Nephron progenitor cell (in vitro differentiated cells): ENCODE results near the gene A1BG.

Experiments
- DNase-seq: peaks from one replicate; pipeline ENCODE4 v3.0.0; 2021
- H3K27ac Mint-ChIP-seq: 2 replicates; pipeline ENCODE4 v1.8.0; 2021; ENCODE audit warnings: mild to moderate bottlenecking, moderate library complexity, mixed read lengths
- H3K27me3 Mint-ChIP-seq: 2 replicates; pipeline ENCODE4 v1.8.0; 2021; ENCODE audit warnings: mild to moderate bottlenecking, low read depth, mixed read lengths; ENCODE audit not compliant: poor library complexity
- H3K36me3 Mint-ChIP-seq: 2 replicates; pipeline ENCODE4 v1.8.0; 2021; ENCODE audit warnings: low read depth, mixed read lengths
- H3K4me1 Mint-ChIP-seq: 2 replicates; pipeline ENCODE4 v1.8.0; 2021; ENCODE audit warnings: mixed read lengths
- H3K4me3 Mint-ChIP-seq: 2 replicates; pipeline ENCODE4 v1.8.0; 2021; ENCODE audit warnings: mild to moderate bottlenecking, moderate library complexity, mixed read lengths
- H3K9me3 Mint-ChIP-seq: 2 replicates; pipeline ENCODE4 v1.8.0; 2021; ENCODE audit warnings: mild to moderate bottlenecking, moderate library complexity, mixed read lengths
- CTCF ChIP-seq: fragments of 200-600 bp; sonication (generic); IDR thresholded peaks from 2 replicates; pipeline ENCODE4 v1.5.0; 2021; ENCODE audit warnings: antibody characterized with exemption

Gene A1BG

GRCh38 chr19:58352760-58353671 is at the start of gene A1BG:
A1BG (minus strand) TSS chr19:58353492; CDS start chr19:58353437, 55 bp downstream.
- DNase-seq: no peak
- peaks cover 16% of the 10 kb centered on the region for H3K36me3 Mint-ChIP-seq
- H3K9me3 Mint-ChIP-seq: no peaks in the 10 kb centered on the region
- H3K4me3 Mint-ChIP-seq: no peak within 1 kb of the TSS
- TF ChIP-seq CTCF: no peak
- peak within 1 kb of the TSS; percentile 6 for H3K27ac Mint-ChIP-seq
- H3K27me3 Mint-ChIP-seq: peaks cover 4% of the 10 kb centered on the region
- peaks cover 35% of the 10 kb centered on the region for H3K4me1 Mint-ChIP-seq

GRCh38 chr19:58401840-58402421 is 48.6 kb upstream of the A1BG start:
- Mint-ChIP-seq H3K36me3 (peaks cover 28% of the 10 kb centered on the region), H3K9me3 (peaks cover 27% of the 10 kb centered on the region), H3K27ac (no peak overlapping the region), H3K27me3 (peaks cover 12% of the 10 kb centered on the region), H3K4me1 (peaks cover 29% of the 10 kb centered on the region), H3K4me3 (peak overlapping the region; percentile 96)
- no peak for DNase-seq
- no peak for TF ChIP-seq CTCF

GRCh38 chr19:58400916-58401839 is 47.9 kb upstream of the A1BG start:
- Mint-ChIP-seq H3K27me3 (peaks cover 12% of the 10 kb centered on the region), H3K9me3 (peaks cover 19% of the 10 kb centered on the region), H3K4me3 (peak overlapping the region; percentile 96), H3K36me3 (peaks cover 20% of the 10 kb centered on the region), H3K4me1 (peaks cover 22% of the 10 kb centered on the region), H3K27ac (peak overlapping the region; percentile 98)
- TF ChIP-seq CTCF: no peak
- DNase-seq: peak; percentile 99

DNA sequence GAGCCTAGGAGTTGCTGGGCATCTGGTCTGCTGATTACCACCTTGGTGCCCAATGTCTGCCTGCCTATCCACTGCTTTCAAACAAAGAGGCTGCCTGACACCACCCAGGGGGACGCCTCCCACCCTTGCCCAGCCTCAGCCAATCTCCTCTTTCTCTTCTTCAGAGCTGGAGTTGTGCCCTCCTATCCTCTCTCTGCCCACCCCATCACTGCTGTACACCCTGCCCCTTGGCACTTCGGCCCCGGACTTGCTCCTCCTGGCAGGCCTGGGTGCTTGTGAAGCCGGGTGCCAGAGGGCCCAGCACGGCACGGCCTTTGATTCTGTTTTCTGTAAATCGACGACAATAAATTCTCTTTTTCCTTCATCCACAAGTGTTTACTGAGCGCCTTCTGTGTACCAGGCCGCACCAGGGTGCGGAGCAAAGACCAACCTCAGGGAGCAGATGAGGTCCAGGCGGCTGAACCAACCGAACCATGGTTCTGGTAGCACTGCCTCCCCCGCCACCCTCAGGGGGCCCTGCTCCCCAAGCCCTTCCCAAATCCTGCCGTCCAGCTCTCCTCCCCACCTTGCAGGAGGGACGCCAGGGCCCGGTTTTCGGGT is 47.1 kb upstream of the A1BG start:
- Mint-ChIP-seq H3K27me3 (peaks cover 17% of the 10 kb centered on the region), H3K36me3 (peaks cover 18% of the 10 kb centered on the region), H3K4me3 (peak overlapping the region; percentile 96), H3K9me3 (peaks cover 17% of the 10 kb centered on the region), H3K4me1 (peaks cover 22% of the 10 kb centered on the region), H3K27ac (no peak overlapping the region)
- no peak for DNase-seq
- no peak for TF ChIP-seq CTCF

- H3K9me3 Mint-ChIP-seq: peaks cover 17% of the 10 kb centered on the region
- H3K27ac Mint-ChIP-seq: no peak overlapping the region
- DNase-seq: no peak
- no peak for TF ChIP-seq CTCF
- H3K4me1 Mint-ChIP-seq: peaks cover 22% of the 10 kb centered on the region
- H3K36me3 Mint-ChIP-seq: peaks cover 19% of the 10 kb centered on the region
- H3K27me3 Mint-ChIP-seq: peaks cover 17% of the 10 kb centered on the region
- peak overlapping the region; percentile 51 for H3K4me3 Mint-ChIP-seq
Measured at GRCh38 chr19:58399903-58400302, 46.6 kb upstream of the A1BG start.
